HCT116 (cell line): Measurements from ENCODE around the gene C10orf143. TPM values are rescaled to one million over a fixed set of nuclear protein-coding genes. Genes with fewer than 3 reads are reported as not detected.
A peak's percentile ranks its signal among the peaks of the same experiment; 100 is the strongest.

Experiments used
- ATAC-seq: fragments of 200-7000 bp; cut with Tn5 transposase; 2 replicates; pipeline ENCODE4 v1.9.1; 2020; ENCODE audit warnings: mild to moderate bottlenecking, moderate library complexity
- BruUV-seq: library from RNA; stranded (reverse); fragments of 400-500 nt; replicated peaks from 2 replicates; lab custom pipeline; 2021; lab: Mats Ljungman, UMichigan
- CTCF ChIA-PET: fragments of 300-600 bp; sonication (Branson Sonifier 250); formaldehyde crosslinking; loops from one replicate; lab custom pipeline; 2021; ENCODE audit warnings: antibody characterized with exemption; lab: Charles Lee
- POLR2A ChIA-PET: fragments of 300-600, 350-600 bp; sonication (Branson Sonifier 250); formaldehyde crosslinking; loops from one replicate; lab custom pipeline; 2021; ENCODE audit warnings: antibody characterized with exemption; lab: Charles Lee
- RAD21 ChIA-PET, 2 experiments: fragments of 300-600 bp; sonication (Branson Sonifier 250); formaldehyde crosslinking; loops; one replicate each; lab custom pipeline; 2023; ENCODE audit warnings: low total read pairs in 2 of 2; ENCODE audit not compliant: uncharacterized antibody in 2 of 2, unreplicated experiment in 2 of 2, low non-redundant PET in 1 of 2; lab: Charles Lee
- DNase-seq: peaks from one replicate; pipeline ENCODE4 v3.0.0-alpha.2; 2010; ENCODE audit warnings: low read depth, low spot score
- H2AFZ ChIP-seq: fragments of 200-600 bp; shearing (Covaris generic), sonication (generic); 2 replicates; pipeline ENCODE4 v1.6.1; 2017; ENCODE audit warnings: low read depth, mixed run types, mixed read lengths, antibody characterized with exemption, low read length; ENCODE audit not compliant: poor library complexity, severe bottlenecking
- H3K27ac ChIP-seq: 2 replicates; pipeline ENCODE4 v1.5.1; 2012; ENCODE audit warnings: low read depth, low read length
- H3K27me3 ChIP-seq: fragments of 200-600 bp; sonication (generic); 2 replicates; pipeline ENCODE4 v1.6.1; 2016; ENCODE audit warnings: mixed run types, low read length, mixed read lengths; ENCODE audit not compliant: insufficient read depth
- H3K36me3 ChIP-seq, 2 experiments: fragments of 200-500 bp in 1 of 2; fragments of 200-600 bp in 1 of 2; sonication (Bioruptor generic) in 1 of 2; sonication (generic) in 1 of 2; 2 replicates each; pipeline versions ENCODE4 v1.5.1 to v1.6.1; 2014 to 2016; ENCODE audit warnings: low read length in 2 of 2, inconsistent platforms in 1 of 2, mixed read lengths in 1 of 2, mixed run types in 1 of 2; ENCODE audit not compliant: insufficient read depth in 2 of 2, control insufficient read depth in 1 of 2
- H3K4me1 ChIP-seq, 2 experiments: fragments of 200-600 bp in 1 of 2; sonication (generic) in 1 of 2; 2 replicates each; pipeline versions ENCODE4 v1.5.1 to v1.6.1; 2012 to 2017; ENCODE audit warnings: low read length in 2 of 2, inconsistent platforms in 1 of 2, mild to moderate bottlenecking in 1 of 2, mixed read lengths in 1 of 2, mixed run types in 1 of 2, moderate library complexity in 1 of 2; ENCODE audit not compliant: insufficient read depth in 2 of 2, control insufficient read depth in 1 of 2
- H3K4me2 ChIP-seq: fragments of 200-600 bp; sonication (generic); 2 replicates; pipeline ENCODE4 v1.6.1; 2017; ENCODE audit warnings: mixed run types, low read length, mixed read lengths
- H3K4me3 ChIP-seq, 2 experiments: fragments of 200-600 bp in 1 of 2; sonication (generic) in 1 of 2; replicated peaks in 1 of 2; 2 replicates each; pipeline ENCODE4 v1.5.1; 2011 to 2016; ENCODE audit warnings: low read length in 2 of 2, control low read depth in 1 of 2, low read depth in 1 of 2, mild to moderate bottlenecking in 1 of 2, mixed read lengths in 1 of 2, mixed run types in 1 of 2
- H3K79me2 ChIP-seq: fragments of 200-600 bp; sonication (generic); 2 replicates; pipeline ENCODE4 v1.6.1; 2017; ENCODE audit warnings: mild to moderate bottlenecking, mixed run types, low read length, moderate library complexity, mixed read lengths; ENCODE audit not compliant: insufficient read depth
- H3K9ac ChIP-seq: fragments of 200-600 bp; sonication (generic); 2 replicates; pipeline ENCODE4 v1.6.1; 2016; ENCODE audit warnings: low read length, mixed read lengths
- H3K9me2 ChIP-seq: fragments of 200-600 bp; sonication (generic), shearing (Covaris generic); 2 replicates; pipeline ENCODE4 v1.6.1; 2017; ENCODE audit warnings: mixed run types, mild to moderate bottlenecking, moderate library complexity; ENCODE audit not compliant: insufficient read depth
- H3K9me3 ChIP-seq, 2 experiments: fragments of 200-500 bp in 1 of 2; fragments of 200-600 bp in 1 of 2; sonication (Bioruptor generic) in 1 of 2; sonication (generic) in 1 of 2; 2 replicates each; pipeline ENCODE4 v1.6.1; 2014 to 2017; ENCODE audit warnings: low read length in 2 of 2, mixed read lengths in 2 of 2, inconsistent platforms in 1 of 2, low read depth in 1 of 2, mild to moderate bottlenecking in 1 of 2, mixed run types in 1 of 2, moderate library complexity in 1 of 2; ENCODE audit not compliant: control insufficient read depth in 1 of 2, insufficient read depth in 1 of 2
- H4K20me1 ChIP-seq: fragments of 200-600 bp; sonication (generic), shearing (Covaris generic); 2 replicates; pipeline ENCODE4 v1.6.1; 2017; ENCODE audit warnings: mixed run types, mild to moderate bottlenecking, moderate library complexity; ENCODE audit not compliant: insufficient read depth
- ATF3 ChIP-seq: IDR thresholded peaks from 2 replicates; pipeline ENCODE4 v1.6.1; 2012
- CBX3 ChIP-seq: IDR thresholded peaks from 2 replicates; pipeline ENCODE4 v1.6.1; 2012; ENCODE audit warnings: low read depth
- CEBPB ChIP-seq: IDR thresholded peaks from 2 replicates; pipeline ENCODE4 v1.6.1; 2012; ENCODE audit warnings: low read depth
- CTCF ChIP-seq, 3 experiments: fragments of 200-600 bp in 1 of 3; sonication (generic) in 1 of 3; IDR thresholded peaks in 2 of 3; conservative IDR thresholded peaks in 1 of 3; 2 replicates each; pipeline ENCODE4 v1.5.1; 2012 to 2017; ENCODE audit warnings: low read depth in 2 of 3, low read length in 2 of 3, antibody characterized with exemption in 1 of 3, borderline replicate concordance in 1 of 3, control low read depth in 1 of 3, mild to moderate bottlenecking in 1 of 3, mixed read lengths in 1 of 3, mixed run types in 1 of 3, moderate library complexity in 1 of 3; ENCODE audit not compliant: insufficient read depth in 1 of 3
- ELF1 ChIP-seq: IDR thresholded peaks from 2 replicates; pipeline ENCODE4 v1.6.1; 2012; ENCODE audit warnings: low read depth, borderline replicate concordance
- MAX ChIP-seq: IDR thresholded peaks from 2 replicates; pipeline ENCODE4 v1.6.1; 2012
- POLR2AphosphoS5 ChIP-seq: IDR thresholded peaks from 2 replicates; pipeline ENCODE4 v1.6.1; 2011; ENCODE audit warnings: mild to moderate bottlenecking, low read depth, low read length, moderate library complexity
- RAD21 ChIP-seq: IDR thresholded peaks from 2 replicates; pipeline ENCODE4 v1.6.1; 2012; ENCODE audit warnings: low read depth, mild to moderate bottlenecking
- SIN3A ChIP-seq: IDR thresholded peaks from 2 replicates; pipeline ENCODE4 v1.6.1; 2012; ENCODE audit warnings: low read depth
- TCF7L2 ChIP-seq: IDR thresholded peaks from 2 replicates; pipeline ENCODE4 v1.7.0; 2011; ENCODE audit warnings: borderline replicate concordance, inconsistent platforms; ENCODE audit not compliant: insufficient read depth, insufficient read length; ENCODE audit errors: extremely low read depth
- ZNF274 ChIP-seq: fragments of 200-500 bp; sonication (Bioruptor generic); IDR thresholded peaks from 2 replicates; pipeline ENCODE4 v1.6.1; 2014; ENCODE audit warnings: mild to moderate bottlenecking, low read depth, low read length, inconsistent platforms
- intact Hi-C: fragments of 100-400 bp; cut with micrococcal nuclease; formaldehyde crosslinking; loops from 2 replicates; pipeline ENCODE4 v1.10.0; 2022
- total RNA-seq: library from RNA; stranded (reverse); gene quantifications from one replicate; pipeline ENCODE4 v1.2.1, GENCODE V29; 2021; ENCODE audit not compliant: unreplicated experiment

The C10orf143 gene
- total RNA-seq, 1 experiment from 2014 or later, result 0.66 TPM

- Histone ChIP-seq H3K4me3 (peak overlapping the region; percentile 72 to 73), H3K27me3 (no peaks in the 10 kb centered on the region), H3K4me2 (peak overlapping the region; percentile 89), H4K20me1 (no peaks in the 10 kb centered on the region), H3K79me2 (no peaks in the 10 kb centered on the region), H3K4me1 (peaks cover 5 to 18% of the 10 kb centered on the region in 2 experiments), H2AFZ (no peak overlapping the region), H3K9me2 (no peaks in the 10 kb centered on the region), H3K36me3 (no peaks in the 10 kb centered on the region), H3K27ac (peak overlapping the region; percentile 70), H3K9ac (peak overlapping the region; percentile 92), H3K9me3 (no peaks in the 10 kb centered on the region)
- TF ChIP-seq MAX (no peak), RAD21 (peak; percentile 14; the same call in 1 of the 2 replicates), CTCF (IDR thresholded peaks at IDR 0.05 in 2 of 3, conservative IDR thresholded peaks at IDR 0.05 in 1 of 3; ENCODE audit: borderline replicate concordance in 1 of 3, insufficient read depth in 1 of 3, low read depth in 2 of 3, low read length in 2 of 3) (peak in 2 of 3 experiments; percentile 42 to 48; a peak in 4 of 6 replicates)
- ChIA-PET RAD21 (no interaction called here), POLR2A (interaction anchor here (0.8 to 2.7 kb wide), 3 partner anchors 26 to 47 kb away, joined by 4 to 13 read pairs (median 11); partner anchors contain the start of gene GLRX3), CTCF (interaction anchor here (1.1 to 2.7 kb wide), 6 partner anchors 11 to 219 kb away, joined by 3 to 16 read pairs (median 4); partner anchors contain the start of gene GLRX3)
- TSS peak; percentile 85 for BruUV-seq
- ATAC-seq, result no peak
- DNase-seq, result peak; percentile 49
- intact Hi-C loops, result no loop called here
These were observed 809 bp downstream of the C10orf143 start for GRCh38 chr10:130109796-130110245.

GRCh38 chr10:130108934-130109604, 1.6 kb downstream of the C10orf143 start:
- Histone ChIP-seq H3K4me3 (peak overlapping the region; percentile 72 to 73), H3K9me2 (no peaks in the 10 kb centered on the region), H3K9ac (peak overlapping the region; percentile 92; the same call in 1 of the 2 replicates), H3K36me3 (no peaks in the 10 kb centered on the region), H2AFZ (no peak overlapping the region), H4K20me1 (no peaks in the 10 kb centered on the region), H3K79me2 (no peaks in the 10 kb centered on the region), H3K4me2 (peak overlapping the region; percentile 89), H3K4me1 (peaks cover 5 to 18% of the 10 kb centered on the region in 2 experiments), H3K9me3 (no peaks in the 10 kb centered on the region), H3K27ac (no peak overlapping the region), H3K27me3 (no peaks in the 10 kb centered on the region)
- CTCF ChIA-PET, result interaction anchor here (1.1 to 2.7 kb wide), 5 partner anchors 10 to 71 kb away, joined by 3 to 16 read pairs (median 4); partner anchors contain the start of gene GLRX3
- RAD21 ChIA-PET, result no interaction called here
- ATAC-seq (no peak), DNase-seq (no peak)
- no TSS peak for BruUV-seq
- no peak for TF ChIP-seq ATF3
- no peak for TF ChIP-seq CEBPB
- no peak for TF ChIP-seq ELF1
- no peak for TF ChIP-seq ZNF274
- TF ChIP-seq CTCF (IDR thresholded peaks at IDR 0.05 in 2 of 3, conservative IDR thresholded peaks at IDR 0.05 in 1 of 3; ENCODE audit: borderline replicate concordance in 1 of 3, insufficient read depth in 1 of 3, low read depth in 2 of 3, low read length in 2 of 3), result no peak
- TF ChIP-seq SIN3A, result no peak
- TF ChIP-seq POLR2AphosphoS5, result no peak
- no peak for TF ChIP-seq CBX3
- TF ChIP-seq TCF7L2, result no peak
- intact Hi-C loops, result no loop called here
- POLR2A ChIA-PET, result interaction anchor here (2.4 to 2.7 kb wide), 2 partner anchors 27 to 29 kb away, joined by 11 to 13 read pairs; partner anchors contain the start of gene GLRX3
